ENCODE data around the gene ACTR3.

ACTR3 gene

GRCh38 chr2:113899166-113899565, 9.3 kb downstream of the ACTR3 start:
- H3K4me3 ChIP-seq (ENCODE audit: control insufficient read depth, low read depth, low read length): no peak overlapping the region
- no peak for DNase-seq (ENCODE audit: low read depth)
- no peak for TF ChIP-seq CTCF (conservative IDR thresholded peaks at IDR 0.05; ENCODE audit: control insufficient read depth, insufficient read depth, low read depth, low read length)

GRCh38 chr2:113901943-113902342, 12.1 kb downstream of the ACTR3 start:
- TF ChIP-seq CTCF (conservative IDR thresholded peaks at IDR 0.05; ENCODE audit: control insufficient read depth, insufficient read depth, low read depth, low read length): no peak
- no peak for DNase-seq (ENCODE audit: low read depth)
- H3K4me3 ChIP-seq (ENCODE audit: control insufficient read depth, low read depth, low read length): no peak overlapping the region

DNA sequence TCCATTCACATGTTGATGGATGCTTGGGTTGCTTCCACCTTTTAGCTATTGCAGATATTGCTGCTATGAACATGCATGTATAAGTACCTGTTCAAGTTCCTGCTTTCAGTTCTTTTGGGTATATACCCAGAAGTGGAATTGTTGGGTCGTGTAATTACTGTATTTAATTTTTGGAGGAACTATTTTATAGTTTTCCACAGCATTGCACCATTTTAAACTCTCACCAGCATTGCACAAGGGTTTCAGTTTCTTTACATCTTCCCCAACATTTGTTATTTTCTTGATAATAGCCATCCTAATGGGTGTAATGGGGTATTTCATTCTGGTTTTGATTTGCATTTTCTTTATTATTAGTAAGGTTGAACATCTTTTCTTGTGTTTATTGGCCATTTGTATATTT, 16.0 kb downstream of the ACTR3 start:
- DNase-seq (ENCODE audit: low read depth): no peak
- H3K4me3 ChIP-seq (ENCODE audit: control insufficient read depth, low read depth, low read length): no peak overlapping the region
- TF ChIP-seq CTCF (conservative IDR thresholded peaks at IDR 0.05; ENCODE audit: control insufficient read depth, insufficient read depth, low read depth, low read length): no peak

DNA sequence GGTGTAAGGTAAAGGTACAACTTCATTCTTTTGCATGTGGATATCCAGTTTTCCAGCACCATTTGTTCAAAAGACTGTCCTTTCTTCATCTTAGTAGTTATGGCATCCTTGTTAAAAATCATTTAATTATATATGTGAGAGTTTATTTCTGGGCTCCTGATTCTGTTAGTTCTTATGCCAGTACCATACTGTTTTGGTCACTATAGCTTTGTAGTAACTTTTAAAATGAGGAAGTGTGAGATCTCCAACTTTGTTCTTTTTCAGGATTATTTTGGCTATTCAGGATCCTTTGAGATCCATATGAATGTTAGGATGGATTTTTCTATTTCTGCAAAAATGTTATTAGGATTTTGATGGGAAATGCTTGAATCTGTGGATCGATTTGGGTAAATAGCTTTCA, 16.8 kb downstream of the ACTR3 start:
- no peak for TF ChIP-seq CTCF (conservative IDR thresholded peaks at IDR 0.05; ENCODE audit: control insufficient read depth, insufficient read depth, low read depth, low read length)
- no peak overlapping the region for H3K4me3 ChIP-seq (ENCODE audit: control insufficient read depth, low read depth, low read length)
- DNase-seq (ENCODE audit: low read depth): no peak

DNA sequence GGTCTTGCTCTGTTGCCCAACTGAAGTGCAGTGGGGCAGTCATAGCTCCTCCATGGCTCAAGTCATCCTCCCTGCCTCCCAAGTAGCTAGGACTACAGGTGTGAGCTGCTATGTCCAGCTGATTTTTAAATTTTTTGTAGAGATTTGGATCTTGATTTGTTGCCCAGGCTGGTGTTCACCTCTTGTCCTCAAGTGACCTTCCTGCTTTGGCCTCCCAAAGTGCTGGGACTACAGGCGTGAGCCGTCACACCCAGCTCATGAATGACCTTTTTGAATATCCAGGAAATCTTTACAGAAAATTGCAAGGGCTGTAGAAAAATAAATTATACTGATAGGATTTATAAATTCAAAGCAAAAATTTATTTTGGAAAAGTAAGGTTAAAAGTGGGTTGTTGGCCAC, 17.4 kb downstream of the ACTR3 start:
- no peak overlapping the region for H3K4me3 ChIP-seq (ENCODE audit: control insufficient read depth, low read depth, low read length)
- no peak for DNase-seq (ENCODE audit: low read depth)
- TF ChIP-seq CTCF (conservative IDR thresholded peaks at IDR 0.05; ENCODE audit: control insufficient read depth, insufficient read depth, low read depth, low read length): no peak

- DNase-seq (ENCODE audit: low read depth): peak; percentile 29
- H3K4me3 ChIP-seq (ENCODE audit: control insufficient read depth, low read depth, low read length): no peak overlapping the region
- no peak for TF ChIP-seq CTCF (conservative IDR thresholded peaks at IDR 0.05; ENCODE audit: control insufficient read depth, insufficient read depth, low read depth, low read length)
These were observed 20.3 kb downstream of the ACTR3 start for GRCh38 chr2:113910110-113910717.
